Endometrial microvascular endothelial cells (primary cell): ENCODE results near the gene BNC2. TPM values are rescaled to one million over a fixed set of nuclear protein-coding genes. Genes with fewer than 3 reads are reported as not detected.
"Not testable (repeated sequence)": the region's sequence is repeated elsewhere in the genome, so short reads cannot be mapped to it uniquely, and the experiment has no call there.

Source experiments
- in situ Hi-C: cut with HindIII; loops from 2 replicates; pipeline ENCODE4 v1.10.0; 2017; ENCODE audit warnings: low sequenced_read_pairs, low pct_unique_long_range_greater_than_20kb; ENCODE audit errors: inconsistent ontology term
- total RNA-seq: library from RNA; depleted of rRNA; stranded (reverse); fragments of >200 nt; gene quantifications from one replicate; pipeline ENCODE4 v1.2.3, GENCODE V29; 2015; ENCODE audit errors: inconsistent ontology term

BNC2 gene
- total RNA-seq, 1 donor from 2014 or later, result 18.7 TPM

GRCh38 chr9:16509997-16510396 lies 360.5 kb downstream of the BNC2 start:
- in situ Hi-C loops, result no loop called here

DNA sequence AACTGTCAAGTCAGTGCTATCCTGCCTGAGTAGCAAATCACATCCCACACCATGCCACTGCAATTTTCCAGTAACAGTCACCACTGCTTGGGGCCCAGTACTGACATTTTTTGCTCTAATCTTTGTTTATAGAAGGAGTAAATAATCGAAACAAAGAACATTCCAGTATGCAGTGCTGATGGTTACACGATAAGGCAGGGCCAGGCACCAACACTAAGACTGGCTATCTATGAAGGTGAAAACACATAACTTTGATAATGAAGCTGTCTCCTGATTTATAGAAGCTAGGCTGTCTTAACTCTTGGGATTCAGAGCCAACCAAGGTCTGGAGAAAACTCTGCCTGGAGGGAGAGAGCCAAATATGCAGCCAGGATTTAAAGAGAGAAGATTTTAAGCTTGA lies 365.3 kb downstream of the BNC2 start:
- in situ Hi-C loops, result no loop called here

- in situ Hi-C loops, result no loop called here
Observed at GRCh38 chr9:16501726-16502125, 368.7 kb downstream of the BNC2 start.

- in situ Hi-C loops, result no loop called here
Observed at GRCh38 chr9:16501141-16501540, 369.3 kb downstream of the BNC2 start.

DNA sequence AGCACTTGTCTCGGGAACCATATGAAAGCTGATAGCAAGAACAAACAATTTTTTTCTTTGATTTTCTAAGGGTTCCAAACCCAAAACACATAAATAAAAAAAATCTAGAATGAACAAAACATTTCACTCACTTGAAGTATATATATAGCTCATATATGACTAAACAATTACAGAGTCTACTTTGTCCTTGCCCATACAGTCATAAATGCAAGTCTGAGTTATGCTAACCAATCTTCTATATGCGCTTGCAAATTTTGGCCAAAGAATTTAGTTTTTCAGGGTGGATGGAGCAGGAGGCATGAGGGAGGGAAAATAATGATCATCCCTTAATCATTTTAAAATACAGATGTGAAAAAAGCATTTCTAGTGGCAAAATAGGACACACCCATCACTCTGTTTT lies 370.1 kb downstream of the BNC2 start:
- in situ Hi-C loops, result no loop called here

- in situ Hi-C loops, result no loop called here
Observed at GRCh38 chr9:16499892-16500291, 370.6 kb downstream of the BNC2 start.

DNA sequence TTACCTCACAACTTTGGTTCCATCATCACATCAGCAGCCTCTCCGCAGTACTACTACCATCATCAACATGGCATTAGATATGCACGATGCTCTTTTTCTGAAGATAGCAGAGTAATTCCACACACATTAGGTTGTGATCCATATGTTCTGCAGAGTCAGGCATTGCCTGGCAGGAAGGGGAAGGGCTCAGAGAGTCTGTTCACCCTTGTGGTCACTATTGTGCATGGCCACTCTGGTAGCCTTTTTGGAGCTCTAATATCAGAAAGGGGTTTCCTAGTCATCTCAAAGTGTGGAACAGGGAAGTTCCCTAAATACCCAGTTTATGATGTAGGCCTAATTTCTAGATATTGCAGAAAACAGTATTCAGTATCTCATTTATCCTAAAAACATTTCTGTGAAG lies 373.6 kb downstream of the BNC2 start:
- in situ Hi-C loops, result no loop called here

DNA sequence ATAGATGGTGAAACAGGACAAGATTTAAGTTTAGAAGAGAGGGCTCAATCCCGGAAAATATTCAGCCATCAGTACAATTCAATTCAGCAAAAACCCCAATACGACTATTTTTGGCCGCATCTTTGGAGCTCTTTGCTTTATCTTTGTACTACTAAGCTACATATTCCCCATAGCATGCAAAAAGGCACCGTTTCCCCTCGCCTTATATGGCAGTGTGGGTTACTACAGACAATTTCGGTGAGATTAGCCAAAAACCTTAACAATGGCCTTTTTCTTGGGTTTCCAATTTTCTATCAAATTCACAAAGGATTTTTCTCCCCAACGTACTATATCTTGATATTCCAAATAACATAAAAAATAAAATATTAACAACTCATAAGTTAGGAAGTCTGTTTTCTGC lies 382.6 kb downstream of the BNC2 start:
- in situ Hi-C loops, result no loop called here

DNA sequence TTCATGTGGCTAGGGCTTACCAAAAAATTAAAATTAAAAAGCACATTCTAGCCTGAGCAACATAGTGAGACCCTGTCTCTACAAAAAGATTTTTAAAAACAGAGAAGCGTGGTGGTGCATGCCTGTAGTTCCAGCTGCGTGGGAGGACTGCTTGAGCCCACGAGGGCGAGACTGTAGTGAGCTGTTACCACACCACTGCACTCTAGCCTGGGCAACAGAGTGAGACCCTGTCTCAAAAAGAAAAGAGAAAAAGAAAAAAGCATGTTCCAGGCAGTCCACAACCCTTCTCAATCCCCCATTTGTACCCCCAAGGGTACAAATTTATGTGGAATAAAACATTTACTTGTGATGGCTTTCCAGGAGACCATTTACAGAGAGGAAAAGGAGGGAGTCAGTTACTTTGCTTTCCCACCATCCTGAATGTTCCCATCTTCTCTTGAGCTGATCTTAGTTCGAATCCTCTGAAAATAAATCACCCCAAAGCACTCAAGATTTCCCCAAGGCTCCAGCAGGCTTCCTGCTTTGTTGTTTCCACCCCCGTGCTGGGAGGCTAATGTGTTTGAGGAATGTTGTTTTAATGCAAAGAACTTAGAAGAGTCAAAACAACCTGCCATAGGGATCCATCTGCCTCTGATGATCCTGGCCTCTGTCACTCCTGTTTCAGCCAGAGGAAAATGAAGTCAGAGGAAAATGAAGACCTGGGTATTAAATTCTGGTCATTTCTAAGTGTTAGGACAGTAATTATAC lies 384.7 kb downstream of the BNC2 start:
- in situ Hi-C loops, result no loop called here

GRCh38 chr9:16485160-16485559 lies 385.3 kb downstream of the BNC2 start:
- in situ Hi-C loops, result no loop called here

GRCh38 chr9:16484744-16485143 lies 385.7 kb downstream of the BNC2 start:
- in situ Hi-C loops, result no loop called here

GRCh38 chr9:16484180-16484579 lies 386.3 kb downstream of the BNC2 start:
- in situ Hi-C loops, result no loop called here

- in situ Hi-C loops, result no loop called here
Observed at GRCh38 chr9:16482764-16483163, 387.7 kb downstream of the BNC2 start.

- in situ Hi-C loops, result not testable (repeated sequence)
Observed at GRCh38 chr9:16480584-16480983, 389.9 kb downstream of the BNC2 start.

- in situ Hi-C loops, result no loop called here
Observed at GRCh38 chr9:16475996-16476395, 394.5 kb downstream of the BNC2 start.

DNA sequence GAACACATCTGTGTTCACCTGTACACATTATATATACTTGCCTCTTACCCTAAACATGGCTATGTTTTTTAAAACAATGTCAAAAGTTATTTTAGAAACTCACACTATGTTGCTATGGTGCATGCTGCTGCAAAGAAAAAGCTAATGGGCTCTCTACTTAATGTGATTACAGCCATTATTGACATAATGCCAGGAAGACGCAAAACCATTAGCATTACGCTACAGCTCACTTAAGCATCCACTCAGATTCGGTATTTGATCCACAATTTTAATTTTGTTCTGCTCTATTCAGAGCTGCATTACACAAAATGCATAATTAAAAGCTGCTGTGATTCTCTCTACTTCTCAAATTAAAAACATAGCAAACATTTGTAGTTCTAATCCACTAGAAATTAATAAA lies 395.2 kb downstream of the BNC2 start:
- in situ Hi-C loops, result no loop called here

GRCh38 chr9:16469184-16469583 lies 401.3 kb downstream of the BNC2 start:
- in situ Hi-C loops, result no loop called here

- in situ Hi-C loops, result no loop called here
Observed at GRCh38 chr9:16461851-16462250, 408.6 kb downstream of the BNC2 start.

DNA sequence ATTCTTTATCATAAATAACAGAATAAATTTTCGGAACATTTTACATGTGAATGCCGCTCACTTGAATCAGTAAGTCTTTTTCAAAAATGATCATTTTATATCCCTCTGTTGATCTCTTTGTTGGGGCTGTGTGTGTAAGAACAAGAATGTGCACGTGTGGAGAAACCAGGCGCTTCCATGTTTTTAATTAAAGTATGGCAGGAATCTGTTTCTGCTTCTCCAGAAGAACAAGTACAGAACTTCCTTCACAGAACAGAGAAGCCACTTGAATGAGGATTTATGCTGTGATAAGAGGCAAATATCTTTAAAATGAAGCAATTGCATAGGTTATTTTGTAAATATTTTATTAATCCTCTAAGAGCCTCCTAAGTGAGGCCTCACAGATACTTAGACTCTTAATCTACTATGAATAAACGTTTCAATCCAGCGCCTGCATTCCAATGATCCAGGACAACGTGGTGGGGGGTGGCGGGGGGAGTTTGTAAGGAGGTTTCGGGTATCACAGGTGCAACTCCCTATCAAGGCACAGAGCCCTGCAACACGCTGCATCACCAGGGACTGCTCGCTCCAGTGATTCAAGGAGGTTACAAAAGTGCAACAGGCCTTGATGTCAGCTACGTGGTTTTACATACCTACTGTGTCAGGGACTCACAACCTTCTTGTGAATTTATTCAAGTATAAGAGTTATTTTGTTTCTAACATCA lies 409.2 kb downstream of the BNC2 start:
- in situ Hi-C loops, result no loop called here

DNA sequence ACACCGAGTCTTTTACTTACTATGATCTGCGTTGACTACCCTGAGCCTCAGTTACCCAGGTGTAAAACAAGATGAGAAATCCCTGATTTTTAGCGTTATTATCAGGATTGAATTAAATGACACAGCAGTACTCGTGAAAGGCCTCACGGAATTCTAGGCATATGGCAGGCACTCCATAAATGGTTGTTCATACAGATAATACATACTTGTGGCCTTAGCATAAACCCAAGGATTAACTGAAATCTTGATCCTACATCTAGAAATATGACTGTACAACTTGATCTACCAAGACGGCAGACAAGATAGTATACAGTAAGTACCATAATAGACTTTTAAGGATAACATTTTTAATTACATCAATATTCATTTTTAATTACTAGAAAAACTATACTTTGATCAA lies 409.8 kb downstream of the BNC2 start:
- in situ Hi-C loops, result no loop called here
